Naive B cell (primary cell): Measurements from ENCODE around the gene TENT4A. TPM values are rescaled to one million over a fixed set of nuclear protein-coding genes. Genes with fewer than 3 reads are reported as not detected.
A peak's percentile ranks its signal among the peaks of the same experiment; 100 is the strongest.

Source experiments
- ATAC-seq, 2 donors: fragments of 150-1000 bp; cut with Tn5 transposase; 2 replicates each; pipeline ENCODE4 v1.10.0; 2021; ENCODE audit warnings: low read depth in 2 of 2, mild to moderate bottlenecking in 2 of 2, moderate library complexity in 2 of 2
- DNase-seq: peaks from one replicate; pipeline ENCODE4 v3.0.0; 2022
- H3K27ac Mint-ChIP-seq, 6 donors: one replicate each; pipeline ENCODE4 v1.8.0; 2020 to 2022; ENCODE audit warnings: mild to moderate bottlenecking in 6 of 6, mixed read lengths in 6 of 6, moderate library complexity in 5 of 6, inconsistent platforms in 2 of 6
- H3K27me3 Mint-ChIP-seq, 3 donors: one replicate each; pipeline ENCODE4 v1.8.0; 2021 to 2022; ENCODE audit warnings: mixed read lengths in 3 of 3, mild to moderate bottlenecking in 1 of 3
- H3K36me3 Mint-ChIP-seq, 2 donors: one replicate each; pipeline ENCODE4 v1.8.0; 2020 to 2022; ENCODE audit warnings: mixed read lengths in 2 of 2, inconsistent platforms in 1 of 2, mild to moderate bottlenecking in 1 of 2
- H3K4me1 Mint-ChIP-seq, 3 donors: one replicate each; pipeline ENCODE4 v1.8.0; 2020 to 2022; ENCODE audit warnings: mixed read lengths in 3 of 3, inconsistent platforms in 1 of 3, mild to moderate bottlenecking in 1 of 3, moderate library complexity in 1 of 3
- H3K4me3 Mint-ChIP-seq, 8 donors: one replicate each; pipeline ENCODE4 v1.8.0; 2020 to 2022; ENCODE audit warnings: mild to moderate bottlenecking in 8 of 8, mixed read lengths in 8 of 8, moderate library complexity in 8 of 8, inconsistent platforms in 2 of 8
- H3K9me3 Mint-ChIP-seq, 7 donors: one replicate each; pipeline ENCODE4 v1.8.0; 2020 to 2022; ENCODE audit warnings: mixed read lengths in 7 of 7, mild to moderate bottlenecking in 5 of 7, inconsistent platforms in 2 of 7, moderate library complexity in 1 of 7
- polyA plus RNA-seq, 6 donors: library from polyadenylated mRNA; unstranded; fragments of 300-500 nt; fragmentation: Illumina TruSeq; gene quantifications; one replicate each; pipeline ENCODE4 v1.2.3, GENCODE V29; 2021; ENCODE audit warnings: low read depth in 6 of 6

The TENT4A gene
- polyA plus RNA-seq, 6 donors from 2014 or later, result 0.04 to 2.0 (median 0.96) TPM

DNA sequence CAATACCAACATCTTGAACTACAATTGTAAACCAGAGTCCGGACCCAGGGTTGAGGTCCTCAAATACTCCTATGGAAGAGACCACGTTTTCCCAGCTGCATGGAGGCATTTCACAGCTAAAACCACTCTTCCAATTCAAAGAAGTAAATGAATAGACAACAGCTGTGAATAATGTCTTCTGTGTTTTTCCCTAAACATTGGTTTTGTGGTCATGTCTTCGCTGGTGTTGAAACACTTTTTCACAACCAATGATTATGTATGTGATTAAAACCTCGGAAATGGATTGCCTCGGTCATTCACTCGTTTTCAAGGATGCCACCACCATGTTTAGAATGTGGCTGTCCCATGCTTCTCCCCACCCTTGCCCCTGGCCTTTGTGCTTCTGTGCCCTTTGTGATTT is 9.4 kb upstream of the TENT4A start:
- ATAC-seq (no peak), DNase-seq (no peak)
- Mint-ChIP-seq H3K4me3 (no peak overlapping the region), H3K9me3 (no peaks in the 10 kb centered on the region), H3K27ac (no peak overlapping the region), H3K36me3 (no peaks in the 10 kb centered on the region), H3K27me3 (peaks cover 16 to 31% (median 27%) of the 10 kb centered on the region in 3 donors), H3K4me1 (no peaks in the 10 kb centered on the region)

- Mint-ChIP-seq H3K4me3 (no peak overlapping the region), H3K36me3 (no peaks in the 10 kb centered on the region), H3K4me1 (no peaks in the 10 kb centered on the region), H3K27me3 (peaks cover 14 to 25% (median 21%) of the 10 kb centered on the region in 3 donors), H3K9me3 (no peaks in the 10 kb centered on the region), H3K27ac (no peak overlapping the region)
- ATAC-seq (no peak), DNase-seq (no peak)
Measured at GRCh38 chr5:6704361-6704851, 8.8 kb upstream of the TENT4A start.

DNA sequence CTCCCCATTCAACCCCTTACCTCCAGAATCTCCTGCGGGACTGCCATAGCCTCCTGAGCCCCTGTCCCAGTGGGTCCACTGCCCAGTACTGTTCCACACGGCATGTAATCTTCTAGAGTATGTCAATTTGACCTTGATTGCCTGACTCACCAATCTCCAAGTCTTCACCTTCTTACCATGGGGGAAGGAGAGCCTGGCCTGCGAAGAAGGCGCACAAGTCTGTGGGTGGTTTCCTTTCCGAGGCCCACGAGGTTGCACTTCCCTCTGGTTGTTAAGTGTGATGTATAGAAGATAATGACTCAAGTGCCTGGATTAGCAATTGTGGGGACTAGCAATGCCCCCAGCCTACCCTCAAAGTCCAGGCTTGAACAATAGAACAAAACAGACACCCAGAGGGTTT is 8.1 kb upstream of the TENT4A start:
- no peaks in the 10 kb centered on the region for H3K4me1 Mint-ChIP-seq
- no peak overlapping the region for H3K4me3 Mint-ChIP-seq
- H3K27me3 Mint-ChIP-seq, result peaks cover 10 to 18% (median 14%) of the 10 kb centered on the region in 3 donors
- H3K36me3 Mint-ChIP-seq, result no peaks in the 10 kb centered on the region
- DNase-seq (no peak), ATAC-seq (no peak)
- H3K9me3 Mint-ChIP-seq, result no peaks in the 10 kb centered on the region
- peak overlapping the region in 1 of 6 donors; percentile 8 for H3K27ac Mint-ChIP-seq

DNA sequence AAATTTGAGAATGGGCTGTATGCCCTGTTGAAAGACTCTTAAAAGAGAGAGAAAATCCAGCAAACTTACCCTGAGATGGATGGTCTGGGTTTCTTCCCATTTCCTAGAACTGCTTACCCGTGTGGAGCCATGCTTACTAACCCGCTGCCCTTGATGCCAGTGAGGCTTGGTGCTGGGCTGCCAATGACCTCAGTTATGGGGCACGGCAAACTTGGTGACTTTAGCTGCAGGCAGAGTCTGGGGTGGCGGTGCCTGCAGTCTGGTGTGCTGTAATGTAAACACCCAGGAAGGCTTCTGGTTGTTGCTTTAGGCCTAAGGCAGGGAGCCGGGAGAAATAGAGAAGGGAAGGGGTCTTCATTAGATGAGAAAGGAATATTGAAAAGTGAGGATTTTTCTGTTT is 7.3 kb upstream of the TENT4A start:
- Mint-ChIP-seq H3K4me1 (peaks cover 0 to 6% (median 0%) of the 10 kb centered on the region in 3 donors), H3K27ac (no peak overlapping the region), H3K4me3 (no peak overlapping the region), H3K9me3 (no peaks in the 10 kb centered on the region), H3K36me3 (no peaks in the 10 kb centered on the region), H3K27me3 (peaks cover under 1 to 9% (median 5%) of the 10 kb centered on the region in 3 donors)
- ATAC-seq (no peak), DNase-seq (no peak)

DNA sequence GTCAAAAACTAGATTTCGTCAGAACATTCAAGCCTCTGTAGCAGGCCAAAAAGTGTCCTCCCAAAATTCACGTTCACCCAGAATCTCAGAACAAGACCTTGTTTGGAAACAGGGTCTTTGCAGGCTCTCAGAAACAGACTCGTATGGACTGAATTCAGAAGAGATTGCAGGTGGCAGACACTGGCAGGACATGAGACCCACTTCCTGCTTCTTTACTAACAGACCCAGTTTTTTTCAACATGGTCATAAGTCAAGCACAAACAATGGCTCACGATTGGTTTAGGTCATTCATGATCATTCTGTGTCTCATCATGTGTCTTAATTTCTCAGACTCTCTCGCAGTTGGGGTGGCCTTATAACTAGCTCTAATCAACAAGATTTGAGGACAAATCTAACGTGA is 5.4 kb upstream of the TENT4A start:
- no peaks in the 10 kb centered on the region for H3K36me3 Mint-ChIP-seq
- H3K27me3 Mint-ChIP-seq, result no peaks in the 10 kb centered on the region
- DNase-seq (no peak), ATAC-seq (no peak)
- H3K4me1 Mint-ChIP-seq, result peaks cover 3 to 14% (median 8%) of the 10 kb centered on the region in 3 donors
- H3K27ac Mint-ChIP-seq, result no peak overlapping the region
- H3K9me3 Mint-ChIP-seq, result no peaks in the 10 kb centered on the region
- no peak overlapping the region for H3K4me3 Mint-ChIP-seq

DNA sequence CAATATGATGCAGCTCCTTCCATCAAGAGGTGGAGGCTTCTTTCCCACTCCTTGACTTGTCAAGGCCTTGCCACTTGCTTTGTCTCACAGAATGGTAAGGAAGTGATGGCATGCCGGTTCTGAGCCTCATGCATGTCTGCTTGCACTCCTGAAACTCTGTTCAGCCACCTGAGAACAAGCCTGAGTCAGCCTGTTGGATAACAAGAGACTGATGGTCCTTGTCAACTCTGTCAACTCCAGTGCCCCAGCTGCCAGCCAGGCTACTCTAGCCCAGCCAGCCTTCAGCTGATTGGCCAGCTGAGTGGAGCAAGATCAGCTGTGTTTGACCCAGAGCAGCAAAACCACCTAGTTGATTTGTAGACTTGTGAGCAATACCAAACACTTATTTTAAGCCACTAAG is 4.4 kb upstream of the TENT4A start:
- Mint-ChIP-seq H3K9me3 (no peaks in the 10 kb centered on the region), H3K4me1 (peaks cover 3 to 14% (median 8%) of the 10 kb centered on the region in 3 donors), H3K27ac (no peak overlapping the region), H3K36me3 (no peaks in the 10 kb centered on the region), H3K4me3 (no peak overlapping the region), H3K27me3 (no peaks in the 10 kb centered on the region)
- ATAC-seq (no peak), DNase-seq (no peak)

DNA sequence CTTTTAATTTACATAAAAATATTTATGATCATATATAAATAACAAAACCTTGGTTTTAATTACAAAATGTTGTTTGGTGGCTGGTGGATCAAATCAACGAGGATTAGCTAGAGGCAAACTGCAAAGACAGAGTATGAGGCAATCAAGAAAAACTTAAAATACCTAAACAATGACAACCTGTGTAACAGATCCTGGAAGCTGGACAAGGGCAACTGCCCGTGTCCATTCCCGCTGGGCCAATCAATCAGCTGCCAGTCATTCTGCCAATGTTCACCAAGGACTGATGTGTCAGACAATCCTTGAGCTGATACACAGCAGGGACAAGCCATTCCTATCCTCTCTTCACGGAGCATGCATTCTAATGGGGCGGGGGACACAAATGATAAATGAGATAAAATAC is 3.2 kb upstream of the TENT4A start:
- Mint-ChIP-seq H3K9me3 (no peaks in the 10 kb centered on the region), H3K27me3 (no peaks in the 10 kb centered on the region), H3K4me3 (peak overlapping the region in 1 of 8 donors; percentile 88), H3K27ac (no peak overlapping the region), H3K4me1 (peaks cover 4 to 15% (median 13%) of the 10 kb centered on the region in 3 donors), H3K36me3 (no peaks in the 10 kb centered on the region)
- ATAC-seq (no peak), DNase-seq (no peak)

- H3K4me1 Mint-ChIP-seq, result peaks cover 8 to 22% (median 19%) of the 10 kb centered on the region in 3 donors
- peak overlapping the region in 6 of 8 donors; percentile 35 to 96 (median 70) for H3K4me3 Mint-ChIP-seq
- ATAC-seq, result no peak
- H3K36me3 Mint-ChIP-seq, result no peaks in the 10 kb centered on the region
- no peaks in the 10 kb centered on the region for H3K27me3 Mint-ChIP-seq
- DNase-seq, result no peak
- H3K27ac Mint-ChIP-seq, result peak overlapping the region in 2 of 6 donors; percentile 50 to 84
- H3K9me3 Mint-ChIP-seq, result no peaks in the 10 kb centered on the region
Measured at GRCh38 chr5:6710551-6711318, 2.5 kb upstream of the TENT4A start.

DNA sequence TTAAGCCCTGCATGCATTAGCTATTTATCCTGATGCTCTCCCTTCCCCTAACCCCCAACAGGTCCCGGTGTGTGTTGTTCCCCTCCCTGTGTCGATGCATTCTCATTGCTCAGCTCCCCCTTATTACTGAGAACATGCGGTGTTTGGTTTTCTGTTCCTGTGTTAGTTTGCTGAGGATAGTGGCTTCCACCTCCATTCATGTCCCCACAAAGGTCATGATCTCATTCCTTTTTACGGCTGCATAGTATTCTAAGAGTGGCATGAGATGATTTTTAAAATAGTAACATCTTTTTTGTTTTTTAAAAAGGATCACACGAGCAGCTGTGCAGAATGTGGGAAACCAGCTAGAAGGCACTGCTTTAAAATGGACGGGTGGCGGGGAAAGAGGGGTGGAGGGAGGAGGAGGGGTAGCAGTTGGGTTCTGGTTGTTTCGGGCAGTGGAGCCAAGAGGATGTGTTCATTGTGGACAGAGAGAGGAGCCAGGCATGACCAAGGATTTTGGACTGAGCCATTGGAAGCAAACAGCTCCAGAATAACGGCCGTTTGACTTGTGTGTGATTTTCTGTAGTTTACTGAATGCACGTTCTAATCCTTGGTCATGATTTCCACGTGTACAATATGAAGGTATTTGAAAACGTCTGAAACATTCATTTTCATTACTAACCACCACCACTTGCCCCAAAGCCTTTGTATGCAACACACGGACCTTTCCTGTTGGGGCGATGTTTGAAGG is 1.7 kb upstream of the TENT4A start:
- DNase-seq, result no peak
- ATAC-seq, result no peak
- peak overlapping the region; percentile 78 to 96 (median 91) for H3K4me3 Mint-ChIP-seq
- no peaks in the 10 kb centered on the region for H3K36me3 Mint-ChIP-seq
- H3K27me3 Mint-ChIP-seq, result no peaks in the 10 kb centered on the region
- H3K9me3 Mint-ChIP-seq, result no peaks in the 10 kb centered on the region
- H3K4me1 Mint-ChIP-seq, result peaks cover 16 to 30% (median 28%) of the 10 kb centered on the region in 3 donors
- H3K27ac Mint-ChIP-seq, result peak overlapping the region; percentile 63 to 98 (median 90)

GRCh38 chr5:6712142-6712576 is 1.1 kb upstream of the TENT4A start:
- DNase-seq, result peak; percentile 49
- Mint-ChIP-seq H3K9me3 (no peaks in the 10 kb centered on the region), H3K27ac (peak overlapping the region; percentile 76 to 98 (median 90)), H3K4me3 (peak overlapping the region; percentile 78 to 96 (median 91)), H3K4me1 (peaks cover 20 to 35% (median 33%) of the 10 kb centered on the region in 3 donors), H3K36me3 (no peaks in the 10 kb centered on the region), H3K27me3 (no peaks in the 10 kb centered on the region)
- peak; percentile 13 to 15 for ATAC-seq

GRCh38 chr5:6712577-6713273 is 507 bp upstream of the TENT4A start:
- Mint-ChIP-seq H3K4me3 (peak overlapping the region; percentile 78 to 96 (median 91)), H3K9me3 (no peaks in the 10 kb centered on the region), H3K4me1 (peaks cover 25 to 40% (median 39%) of the 10 kb centered on the region in 3 donors), H3K27ac (peak overlapping the region; percentile 76 to 98 (median 90)), H3K36me3 (no peaks in the 10 kb centered on the region), H3K27me3 (no peaks in the 10 kb centered on the region)
- ATAC-seq (peak; percentile 75 to 77), DNase-seq (peak; percentile 99)

DNA sequence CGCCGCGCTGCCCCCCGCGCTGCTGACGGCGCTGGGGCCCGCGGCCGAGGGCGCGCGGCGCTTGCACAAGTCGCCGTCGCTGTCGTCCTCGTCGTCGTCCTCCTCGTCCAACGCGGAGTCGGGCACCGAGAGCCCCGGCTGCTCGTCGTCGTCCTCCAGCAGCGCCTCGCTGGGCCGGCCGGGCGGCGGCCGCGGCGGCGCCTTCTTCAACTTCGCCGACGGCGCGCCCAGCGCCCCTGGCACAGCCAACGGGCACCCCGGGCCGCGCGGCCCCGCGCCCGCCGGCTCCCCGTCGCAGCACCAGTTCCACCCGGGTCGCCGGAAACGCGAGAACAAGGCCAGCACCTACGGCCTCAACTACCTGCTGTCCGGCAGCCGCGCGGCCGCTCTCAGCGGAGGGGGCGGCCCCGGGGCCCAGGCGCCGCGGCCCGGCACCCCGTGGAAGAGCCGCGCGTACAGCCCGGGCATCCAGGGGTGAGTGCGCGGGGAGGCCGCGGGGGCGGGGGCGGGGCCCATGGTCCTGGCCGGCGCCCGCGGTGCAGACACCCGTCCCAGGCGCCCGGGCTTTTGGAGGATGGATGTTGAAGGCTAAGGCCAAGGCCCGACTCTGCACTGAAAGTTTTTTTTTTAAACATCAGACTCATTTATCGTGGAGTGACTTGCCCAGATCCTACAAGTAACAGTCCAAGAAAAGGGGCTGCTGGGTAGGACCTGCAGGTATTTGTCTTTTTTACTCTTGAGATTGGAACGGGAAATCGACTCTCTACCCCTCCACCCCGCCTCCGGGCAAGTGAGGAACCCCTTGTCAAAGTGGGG is 1.2 kb downstream of the TENT4A start:
- Mint-ChIP-seq H3K9me3 (no peaks in the 10 kb centered on the region), H3K36me3 (no peaks in the 10 kb centered on the region), H3K4me1 (peaks cover 39 to 57% (median 55%) of the 10 kb centered on the region in 3 donors), H3K27me3 (no peaks in the 10 kb centered on the region), H3K4me3 (peak overlapping the region; percentile 76 to 95 (median 89)), H3K27ac (peak overlapping the region in 3 of 6 donors; percentile 22 to 89 (median 83))
- peak; percentile 30 for DNase-seq
- ATAC-seq, result no peak
